GM21737 (cell line): ENCODE measurements around the gene OCRL.
"Not testable (repeated sequence)": the region's sequence is repeated elsewhere in the genome, so short reads cannot be mapped to it uniquely, and the experiment has no call there.

Experiments
- ATAC-seq: cut with Tn5 transposase; IDR thresholded peaks from one replicate; pipeline ENCODE4 v1.9.1; 2021; ENCODE audit warnings: mild to moderate bottlenecking, moderate library complexity; ENCODE audit not compliant: unreplicated experiment

Gene OCRL

GRCh38 chrX:129534816-129535578, 5.1 kb upstream of the OCRL start:
- no peak for ATAC-seq

DNA sequence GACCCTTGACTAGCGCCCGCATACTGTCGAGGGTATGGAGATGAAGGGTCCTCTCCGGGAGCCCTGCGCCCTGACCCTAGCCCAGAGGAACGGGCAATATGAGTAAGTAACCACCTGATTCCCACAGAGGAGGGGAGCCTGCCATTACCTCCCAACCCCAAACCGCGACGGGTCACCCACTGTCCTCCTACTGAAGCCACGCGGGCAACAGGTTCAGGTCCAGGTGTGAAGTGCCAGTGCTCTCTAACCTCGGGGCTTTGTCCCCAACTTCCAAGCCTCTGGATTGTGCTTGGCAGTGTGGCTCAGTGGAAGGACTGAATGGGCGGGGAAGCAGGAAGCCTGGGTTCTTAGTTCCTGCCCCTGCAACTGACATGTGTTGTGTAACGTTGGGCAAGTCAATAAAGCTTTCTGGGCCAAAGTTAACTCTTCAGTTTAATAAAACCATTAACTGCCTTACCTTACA, 694 bp downstream of the OCRL start:
- no peak for ATAC-seq

DNA sequence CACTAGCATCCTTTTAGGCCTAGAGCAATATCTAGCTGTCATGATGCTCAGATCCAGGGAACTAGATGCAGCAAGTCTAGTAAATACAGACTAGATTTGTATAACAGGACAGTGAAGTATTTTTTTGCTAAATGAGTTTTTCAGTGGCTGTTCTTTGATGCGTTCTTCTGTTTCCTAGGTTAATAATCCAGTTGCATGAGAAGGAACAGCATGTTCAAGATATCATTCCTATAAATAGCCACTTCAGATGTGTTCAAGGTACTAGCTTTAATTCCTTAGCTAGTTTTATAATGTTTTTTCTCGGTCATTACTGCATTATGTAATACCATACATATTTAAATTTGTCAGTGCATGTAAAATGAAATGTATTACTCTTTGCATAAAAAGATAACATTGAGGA, 4.7 kb downstream of the OCRL start:
- ATAC-seq: no peak

- no peak for ATAC-seq
These were observed 5.3 kb downstream of the OCRL start for GRCh38 chrX:129545408-129545807.

DNA sequence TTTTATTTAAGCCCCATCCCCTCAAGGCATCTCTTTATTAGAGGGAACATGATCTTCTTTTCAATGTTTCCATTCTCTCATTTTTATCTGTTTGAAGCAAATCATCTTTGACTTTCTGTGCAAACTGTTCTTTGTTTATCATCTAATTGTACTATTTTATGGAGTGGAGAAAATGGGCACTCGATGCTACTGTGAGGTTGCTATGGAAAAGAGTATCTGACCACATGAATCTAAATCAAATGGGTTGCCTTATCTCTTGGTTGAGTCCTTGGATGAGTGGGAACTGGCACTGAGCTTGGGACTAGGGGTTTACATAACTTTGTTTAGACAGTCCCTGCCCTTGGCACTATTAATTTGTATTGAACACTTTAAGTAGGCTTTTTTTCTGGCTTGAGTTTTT, 9.1 kb downstream of the OCRL start:
- no peak for ATAC-seq

GRCh38 chrX:129553619-129554288, 13.7 kb downstream of the OCRL start:
- peak; percentile 91 for ATAC-seq

GRCh38 chrX:129554816-129555215, 14.8 kb downstream of the OCRL start:
- not testable (repeated sequence) for ATAC-seq

GRCh38 chrX:129556806-129557315, 16.8 kb downstream of the OCRL start:
- ATAC-seq: no peak

DNA sequence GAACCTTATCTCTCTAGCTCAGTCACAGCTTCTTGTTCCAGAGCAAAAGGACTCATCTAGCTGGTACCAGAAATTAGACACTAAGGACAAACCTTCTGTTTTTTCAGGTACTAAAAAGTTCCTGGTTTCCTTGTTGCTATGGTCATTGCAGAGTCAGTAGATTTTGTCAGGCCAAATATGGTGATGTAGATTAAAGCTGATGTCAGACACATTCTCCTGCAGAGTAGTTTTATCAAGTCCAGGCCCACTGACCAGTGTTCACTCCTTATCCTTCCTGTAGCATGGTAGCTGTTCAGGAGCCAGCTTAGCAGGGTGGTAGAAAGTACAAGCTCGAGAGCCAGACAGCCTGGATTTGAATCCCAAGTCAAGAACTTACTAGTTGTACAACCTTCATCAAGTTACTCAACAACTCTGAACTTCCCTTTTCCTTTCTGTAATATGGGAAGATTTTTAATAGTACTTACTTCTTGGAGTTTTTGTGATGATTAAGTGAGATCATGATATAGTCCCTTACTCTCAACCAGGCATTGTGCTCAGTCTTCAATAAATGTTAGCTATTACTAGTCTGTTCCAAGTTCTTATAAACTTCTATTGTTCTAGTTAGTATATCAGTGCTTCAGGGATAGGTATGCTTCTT, 17.9 kb downstream of the OCRL start:
- no peak for ATAC-seq

DNA sequence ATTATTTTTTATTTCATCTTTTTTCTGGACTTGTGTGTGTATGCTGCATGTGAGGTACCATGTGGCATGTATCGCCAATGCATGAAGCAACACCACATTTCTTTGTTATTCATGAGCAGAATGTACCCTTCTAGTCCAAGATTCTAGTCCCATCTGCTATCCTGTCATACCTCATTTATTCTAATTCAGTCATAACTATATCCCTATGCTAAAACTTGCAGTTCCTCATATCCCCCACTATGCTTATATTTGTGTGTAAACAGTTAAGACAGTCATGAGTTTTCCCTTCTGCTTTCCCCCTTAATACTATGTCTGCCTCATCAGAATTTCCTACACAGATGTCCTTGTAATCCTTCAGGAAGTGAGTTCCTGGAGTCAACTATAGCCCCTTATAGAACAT, 19.7 kb downstream of the OCRL start:
- ATAC-seq: no peak

DNA sequence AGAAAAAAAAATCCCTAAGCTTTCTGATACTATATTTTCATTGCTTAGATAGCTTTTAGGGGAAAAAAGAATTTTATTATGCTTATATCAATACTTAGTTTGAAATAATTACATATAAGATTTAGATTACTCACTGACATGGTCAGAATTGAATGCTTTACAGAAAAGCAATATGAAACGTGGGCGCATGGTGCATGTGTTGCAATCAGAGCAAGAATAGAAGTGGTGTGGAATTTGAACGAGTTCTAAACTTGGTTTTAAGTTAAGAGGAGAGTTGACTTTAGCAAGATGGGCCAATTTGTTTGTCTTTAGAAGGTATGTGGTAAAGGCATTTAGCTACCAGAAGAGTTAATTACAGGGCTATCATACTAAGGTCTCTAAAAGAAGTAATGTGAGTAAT, 21.4 kb downstream of the OCRL start:
- no peak for ATAC-seq

DNA sequence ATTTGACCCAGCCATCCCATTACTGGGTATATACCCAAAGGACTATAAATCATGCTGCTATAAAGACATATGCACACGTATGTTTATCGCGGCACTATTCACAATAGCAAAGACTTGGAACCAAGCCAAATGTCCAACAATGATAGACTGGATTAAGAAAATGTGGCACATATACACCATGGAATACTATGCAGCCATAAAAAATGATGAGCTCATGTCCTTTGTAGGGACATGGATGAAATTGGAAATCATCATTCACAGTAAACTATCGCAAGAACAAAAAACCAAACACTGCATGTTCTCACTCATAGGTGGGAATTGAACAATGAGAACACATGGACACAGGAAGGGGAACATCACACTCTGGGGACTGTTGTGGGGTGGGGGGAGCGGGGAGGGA, 24.3 kb downstream of the OCRL start:
- not testable (repeated sequence) for ATAC-seq

DNA sequence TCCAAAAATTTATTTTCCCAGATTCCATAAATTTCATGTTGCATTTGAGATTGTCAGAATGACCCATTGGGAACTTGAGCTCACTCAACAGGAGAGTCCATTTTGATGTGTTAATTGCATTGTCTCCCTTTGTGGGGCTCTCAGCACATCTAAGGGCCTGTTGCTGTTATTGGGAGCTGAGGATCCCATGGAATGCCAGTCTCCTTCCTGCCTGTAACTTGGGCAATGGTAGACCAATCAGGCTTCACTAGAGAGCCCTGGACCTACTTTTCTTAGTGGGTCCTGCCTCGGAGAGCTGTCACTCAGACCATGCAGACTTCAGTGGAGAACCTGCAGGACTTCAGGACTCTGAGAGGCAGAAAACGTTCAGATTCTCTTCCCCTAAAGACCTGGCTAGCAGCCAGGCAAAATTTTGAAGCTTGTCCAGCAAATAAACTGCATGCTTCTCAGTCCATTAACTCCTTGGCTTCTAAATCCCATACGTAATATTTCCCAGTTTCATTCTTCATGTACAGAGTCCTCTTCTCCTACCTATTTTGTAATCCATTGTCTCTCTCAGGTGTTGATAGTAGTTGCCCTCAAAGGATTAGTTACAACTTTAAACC, 25.1 kb downstream of the OCRL start:
- ATAC-seq: no peak

- no peak for ATAC-seq
These were observed 26.0 kb downstream of the OCRL start for GRCh38 chrX:129566073-129566472.

- ATAC-seq: no peak
These were observed 28.3 kb downstream of the OCRL start for GRCh38 chrX:129568349-129568748.

GRCh38 chrX:129572422-129572821, 32.4 kb downstream of the OCRL start:
- ATAC-seq: no peak

DNA sequence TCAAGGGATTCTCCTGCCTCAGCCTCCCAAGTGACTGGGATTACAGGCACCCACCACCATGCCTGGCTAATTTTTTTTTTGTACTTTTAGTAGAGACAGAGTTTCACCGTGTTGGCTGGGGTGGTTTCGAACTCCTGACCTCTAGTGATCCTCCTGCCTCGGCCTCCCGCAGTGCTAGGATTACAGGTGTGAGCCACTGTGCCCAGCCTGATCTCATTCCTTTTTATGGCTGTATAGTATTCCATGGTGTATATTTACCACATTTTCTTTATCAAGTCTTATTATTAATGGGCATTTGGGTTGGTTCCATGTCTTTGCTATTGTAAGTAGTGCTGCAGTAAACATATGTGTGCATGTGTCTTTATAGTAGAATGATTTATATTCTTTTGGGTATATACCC, 33.6 kb downstream of the OCRL start:
- not testable (repeated sequence) for ATAC-seq

GRCh38 chrX:129574214-129574613, 34.2 kb downstream of the OCRL start:
- no peak for ATAC-seq

- ATAC-seq: no peak
These were observed 36.5 kb downstream of the OCRL start for GRCh38 chrX:129576539-129576938.

DNA sequence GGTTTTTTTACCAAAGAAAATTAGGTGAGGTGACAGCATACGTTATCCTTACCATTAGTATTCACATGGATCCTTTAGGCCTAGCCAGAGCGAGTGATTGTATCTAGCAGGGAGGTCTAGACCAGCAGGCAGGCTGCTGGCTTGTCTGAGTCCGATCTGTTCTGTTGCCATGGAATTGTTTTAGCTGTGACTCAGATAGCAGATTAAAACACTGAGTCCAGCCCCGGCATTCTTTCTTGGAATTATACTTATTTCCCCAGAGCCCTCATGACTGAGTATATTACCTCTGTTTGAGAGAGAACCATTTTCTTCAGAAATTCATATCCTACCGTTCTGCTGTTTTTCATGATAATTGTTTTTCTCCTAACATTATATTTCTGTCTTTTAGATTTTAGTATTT, 37.4 kb downstream of the OCRL start:
- no peak for ATAC-seq

DNA sequence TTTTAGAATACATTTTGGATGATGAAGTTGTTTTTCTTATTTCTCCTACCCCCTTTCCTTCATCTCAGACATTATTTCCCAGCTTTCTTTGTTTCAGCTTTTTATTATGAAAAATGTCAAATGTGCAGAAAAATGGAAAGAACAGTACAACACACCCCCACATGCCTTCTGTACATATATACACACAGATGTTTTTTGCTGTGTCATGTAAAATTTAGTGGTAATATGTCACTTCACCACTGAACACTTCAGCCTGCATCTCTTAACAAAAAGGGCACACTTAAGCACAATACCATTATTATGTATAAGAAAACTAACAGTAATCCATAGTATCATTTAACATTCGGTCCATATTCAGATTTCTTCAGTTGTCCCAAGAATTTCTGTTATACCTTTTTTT, 37.8 kb downstream of the OCRL start:
- ATAC-seq: no peak
